Neural cell (in vitro differentiated cells): Measurements from ENCODE around the gene RASL10A. TPM values are rescaled to one million over a fixed set of nuclear protein-coding genes. Genes with fewer than 3 reads are reported as not detected.

Experiments
- H2AFZ ChIP-seq: fragments of 200-600, 300-800 bp; sonication (generic), shearing (Covaris generic); 2 replicates; pipeline ENCODE4 v1.6.0; 2014; ENCODE audit warnings: low read depth, mild to moderate bottlenecking, antibody characterized with exemption, low read length, moderate library complexity
- H3F3A ChIP-seq: fragments of 200-600 bp; shearing (Covaris generic); 2 replicates; pipeline ENCODE4 v1.6.1; 2016; ENCODE audit warnings: mild to moderate bottlenecking, moderate library complexity, mixed read lengths, antibody characterized with exemption, low read length; ENCODE audit not compliant: insufficient read depth, poor library complexity, severe bottlenecking
- H3K27ac ChIP-seq: fragments of 200-600, 300-800 bp; sonication (generic), shearing (Covaris generic); 2 replicates; pipeline ENCODE4 v1.5.1; 2014; ENCODE audit warnings: mild to moderate bottlenecking, low read length, moderate library complexity
- H3K27me3 ChIP-seq: fragments of 300-800, 200-600 bp; sonication (generic), shearing (Covaris generic); 2 replicates; pipeline ENCODE4 v1.6.0; 2014; ENCODE audit warnings: mild to moderate bottlenecking, low read depth, low read length, moderate library complexity; ENCODE audit not compliant: insufficient read depth
- H3K36me3 ChIP-seq: fragments of 300-800, 200-600 bp; sonication (generic), shearing (Covaris generic); 2 replicates; pipeline ENCODE4 v1.5.1; 2014; ENCODE audit warnings: mild to moderate bottlenecking, antibody characterized with exemption, low read length, moderate library complexity; ENCODE audit not compliant: insufficient read depth
- H3K4me2 ChIP-seq: fragments of 300-800, 200-600 bp; sonication (generic), shearing (Covaris generic); 2 replicates; pipeline ENCODE4 v1.6.0; 2014; ENCODE audit warnings: mild to moderate bottlenecking, low read length
- H3K4me3 ChIP-seq: fragments of 300-800, 200-600 bp; sonication (generic), shearing (Covaris generic); 2 replicates; pipeline ENCODE4 v1.5.1; 2014; ENCODE audit warnings: mild to moderate bottlenecking, low read length, moderate library complexity
- H3K79me2 ChIP-seq: fragments of 200-600 bp; shearing (Covaris generic); replicated peaks from 2 replicates; pipeline ENCODE4 v1.6.0; 2014; ENCODE audit warnings: mild to moderate bottlenecking, low read length, moderate library complexity; ENCODE audit not compliant: insufficient read depth
- H3K9ac ChIP-seq: fragments of 300-800, 200-600 bp; sonication (generic), shearing (Covaris generic); 2 replicates; pipeline ENCODE4 v1.6.1; 2016; ENCODE audit warnings: mild to moderate bottlenecking, low read length, mixed read lengths
- H3K9me2 ChIP-seq: fragments of 200-600 bp; shearing (Covaris generic); 2 replicates; pipeline ENCODE4 v1.6.1; 2016; ENCODE audit warnings: mild to moderate bottlenecking, low read length, mixed read lengths; ENCODE audit not compliant: insufficient read depth
- H3K9me3 ChIP-seq: fragments of 200-600, 300-800 bp; sonication (generic), shearing (Covaris generic); 2 replicates; pipeline ENCODE4 v1.6.1; 2016; ENCODE audit warnings: mild to moderate bottlenecking, mixed run types, low read length, moderate library complexity, mixed read lengths
- H4K20me1 ChIP-seq: fragments of 200-600 bp; shearing (Covaris generic); 2 replicates; pipeline ENCODE4 v1.6.1; 2016; ENCODE audit warnings: mild to moderate bottlenecking, mixed run types; ENCODE audit not compliant: insufficient read depth
- EP300 ChIP-seq: fragments of 450-650 bp; conservative IDR thresholded peaks from 2 replicates; pipeline ENCODE4 v1.6.1; 2014; ENCODE audit warnings: antibody characterized with exemption, mild to moderate bottlenecking, moderate library complexity; ENCODE audit not compliant: poor library complexity, severe bottlenecking
- EZH2 ChIP-seq: fragments of 200-600, 300-800 bp; shearing (Covaris generic), sonication (generic); IDR thresholded peaks from 2 replicates; pipeline ENCODE4 v1.6.1; 2014; ENCODE audit warnings: antibody characterized with exemption, low read length, borderline replicate concordance, mild to moderate bottlenecking; ENCODE audit not compliant: insufficient read depth, poor library complexity, severe bottlenecking
- MXI1 ChIP-seq: fragments of 450-650 bp; conservative IDR thresholded peaks from 2 replicates; pipeline ENCODE4 v1.6.1; 2014; ENCODE audit warnings: antibody characterized with exemption, mild to moderate bottlenecking; ENCODE audit not compliant: poor library complexity, severe bottlenecking
- POLR2AphosphoS5 ChIP-seq: IDR thresholded peaks from 2 replicates; pipeline ENCODE4 v1.6.1; 2012
- RAD21 ChIP-seq: fragments of 450-650 bp; conservative IDR thresholded peaks from 2 replicates; pipeline ENCODE4 v1.6.1; 2014; ENCODE audit warnings: antibody characterized with exemption, mild to moderate bottlenecking, moderate library complexity
- SMC3 ChIP-seq: fragments of 450-650 bp; conservative IDR thresholded peaks from 2 replicates; pipeline ENCODE4 v1.6.1; 2014; ENCODE audit warnings: antibody characterized with exemption, mild to moderate bottlenecking, moderate library complexity; ENCODE audit not compliant: poor library complexity
- TAF1 ChIP-seq: IDR thresholded peaks from 2 replicates; pipeline ENCODE4 v1.6.1; 2012; ENCODE audit warnings: low read depth
- polyA plus RNA-seq: library from polyadenylated mRNA; depleted of rRNA; stranded (reverse); fragments of >200 nt; gene quantifications from 2 replicates; pipeline ENCODE4 v1.2.3, GENCODE V29; 2014
- TF ChIP-seq, protein P1 (sequence below): fragments of 450-650 bp; IDR thresholded peaks from 2 replicates; pipeline ENCODE4 v1.5.1; 2014; ENCODE audit warnings: antibody characterized with exemption, mild to moderate bottlenecking, moderate library complexity; ENCODE audit not compliant: poor library complexity, severe bottlenecking
- TF ChIP-seq, protein P2 (sequence below): IDR thresholded peaks from 2 replicates; pipeline ENCODE4 v1.6.1; 2012; ENCODE audit warnings: borderline replicate concordance

Gene RASL10A
- polyA plus RNA-seq, 1 donor from 2014 or later, result 3.0 TPM

DNA sequence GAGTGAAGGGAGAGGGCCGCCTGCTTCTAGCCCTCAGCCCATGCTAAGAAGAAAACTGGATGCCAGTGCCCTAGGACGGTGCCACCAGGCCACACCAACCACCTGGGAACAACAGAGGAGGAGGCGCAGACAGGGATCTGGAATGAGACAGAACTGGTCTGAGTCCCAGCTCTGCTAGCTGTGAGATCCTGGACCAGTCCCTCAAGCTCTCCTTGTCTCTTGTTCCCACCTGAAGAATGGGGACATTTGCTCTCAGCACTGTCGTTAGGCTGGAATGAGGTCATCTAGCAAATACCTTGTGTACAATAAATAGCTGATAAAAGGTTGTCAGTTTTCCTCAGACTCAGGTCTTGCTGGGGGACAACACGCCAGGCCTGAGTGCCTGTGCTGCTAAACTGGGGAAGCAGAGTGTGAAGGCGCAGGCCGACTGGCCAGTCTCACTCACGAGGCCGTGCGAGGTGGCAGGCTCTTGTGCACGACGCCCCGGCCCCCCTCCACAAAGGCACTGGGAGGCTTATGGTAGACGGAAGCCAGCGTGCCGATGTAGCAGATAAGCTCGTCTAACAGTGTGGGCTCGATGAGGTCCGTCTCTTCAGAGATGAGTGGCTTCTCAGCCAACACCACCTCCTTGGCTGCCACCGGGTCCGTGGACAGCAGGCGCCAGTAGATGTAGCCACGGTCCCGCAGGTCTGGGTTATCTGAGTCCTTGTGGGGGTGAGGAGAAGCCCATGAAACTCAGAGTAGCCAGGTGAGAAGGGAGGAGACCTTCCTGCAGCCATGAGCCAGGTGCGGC is 25.8 kb upstream of the RASL10A start:
- Histone ChIP-seq H3K79me2 (no peaks in the 10 kb centered on the region), H3F3A (no peaks in the 10 kb centered on the region), H3K4me2 (no peak overlapping the region), H3K36me3 (no peaks in the 10 kb centered on the region), H3K9ac (no peak overlapping the region), H3K27ac (no peak overlapping the region), H2AFZ (no peak overlapping the region), H3K9me2 (no peaks in the 10 kb centered on the region), H3K4me3 (no peak overlapping the region), H4K20me1 (no peaks in the 10 kb centered on the region), H3K27me3 (no peaks in the 10 kb centered on the region), H3K9me3 (no peaks in the 10 kb centered on the region)
- TF ChIP-seq, protein P1, sequence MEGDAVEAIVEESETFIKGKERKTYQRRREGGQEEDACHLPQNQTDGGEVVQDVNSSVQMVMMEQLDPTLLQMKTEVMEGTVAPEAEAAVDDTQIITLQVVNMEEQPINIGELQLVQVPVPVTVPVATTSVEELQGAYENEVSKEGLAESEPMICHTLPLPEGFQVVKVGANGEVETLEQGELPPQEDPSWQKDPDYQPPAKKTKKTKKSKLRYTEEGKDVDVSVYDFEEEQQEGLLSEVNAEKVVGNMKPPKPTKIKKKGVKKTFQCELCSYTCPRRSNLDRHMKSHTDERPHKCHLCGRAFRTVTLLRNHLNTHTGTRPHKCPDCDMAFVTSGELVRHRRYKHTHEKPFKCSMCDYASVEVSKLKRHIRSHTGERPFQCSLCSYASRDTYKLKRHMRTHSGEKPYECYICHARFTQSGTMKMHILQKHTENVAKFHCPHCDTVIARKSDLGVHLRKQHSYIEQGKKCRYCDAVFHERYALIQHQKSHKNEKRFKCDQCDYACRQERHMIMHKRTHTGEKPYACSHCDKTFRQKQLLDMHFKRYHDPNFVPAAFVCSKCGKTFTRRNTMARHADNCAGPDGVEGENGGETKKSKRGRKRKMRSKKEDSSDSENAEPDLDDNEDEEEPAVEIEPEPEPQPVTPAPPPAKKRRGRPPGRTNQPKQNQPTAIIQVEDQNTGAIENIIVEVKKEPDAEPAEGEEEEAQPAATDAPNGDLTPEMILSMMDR, result no peak
- TF ChIP-seq RAD21 (no peak), EZH2 (no peak), EP300 (no peak), SMC3 (no peak), MXI1 (no peak)

DNA sequence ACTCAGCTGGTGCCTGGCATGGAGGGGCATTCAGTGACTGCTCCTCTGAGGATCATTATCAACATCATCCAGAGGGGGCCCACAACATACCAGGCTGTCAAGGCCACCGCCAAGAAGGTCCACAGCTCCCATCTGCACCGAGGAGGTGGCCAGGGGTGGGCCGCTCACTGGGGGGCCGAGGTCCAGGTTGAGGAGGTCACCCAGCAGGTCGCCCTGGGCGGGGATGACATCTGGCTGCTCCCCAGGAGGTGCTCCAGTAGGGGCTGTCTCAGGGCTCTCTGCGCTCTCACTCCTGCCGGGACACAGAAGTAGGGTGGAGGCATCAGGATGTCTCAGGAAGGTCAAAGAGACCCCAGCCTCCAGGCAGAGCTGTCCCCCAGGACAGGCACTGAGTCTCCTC is 25.1 kb upstream of the RASL10A start:
- no peaks in the 10 kb centered on the region for H3K9me3 ChIP-seq
- no peaks in the 10 kb centered on the region for H3K36me3 ChIP-seq
- H3K27me3 ChIP-seq, result no peaks in the 10 kb centered on the region
- no peak overlapping the region for H3K9ac ChIP-seq
- H3K9me2 ChIP-seq, result no peaks in the 10 kb centered on the region
- no peaks in the 10 kb centered on the region for H3F3A ChIP-seq
- TF ChIP-seq MXI1 (no peak), EP300 (no peak), EZH2 (no peak), POLR2AphosphoS5 (no peak), TAF1 (no peak), SMC3 (no peak), RAD21 (no peak)
- TF ChIP-seq, protein P1, result no peak
- TF ChIP-seq, protein P2, sequence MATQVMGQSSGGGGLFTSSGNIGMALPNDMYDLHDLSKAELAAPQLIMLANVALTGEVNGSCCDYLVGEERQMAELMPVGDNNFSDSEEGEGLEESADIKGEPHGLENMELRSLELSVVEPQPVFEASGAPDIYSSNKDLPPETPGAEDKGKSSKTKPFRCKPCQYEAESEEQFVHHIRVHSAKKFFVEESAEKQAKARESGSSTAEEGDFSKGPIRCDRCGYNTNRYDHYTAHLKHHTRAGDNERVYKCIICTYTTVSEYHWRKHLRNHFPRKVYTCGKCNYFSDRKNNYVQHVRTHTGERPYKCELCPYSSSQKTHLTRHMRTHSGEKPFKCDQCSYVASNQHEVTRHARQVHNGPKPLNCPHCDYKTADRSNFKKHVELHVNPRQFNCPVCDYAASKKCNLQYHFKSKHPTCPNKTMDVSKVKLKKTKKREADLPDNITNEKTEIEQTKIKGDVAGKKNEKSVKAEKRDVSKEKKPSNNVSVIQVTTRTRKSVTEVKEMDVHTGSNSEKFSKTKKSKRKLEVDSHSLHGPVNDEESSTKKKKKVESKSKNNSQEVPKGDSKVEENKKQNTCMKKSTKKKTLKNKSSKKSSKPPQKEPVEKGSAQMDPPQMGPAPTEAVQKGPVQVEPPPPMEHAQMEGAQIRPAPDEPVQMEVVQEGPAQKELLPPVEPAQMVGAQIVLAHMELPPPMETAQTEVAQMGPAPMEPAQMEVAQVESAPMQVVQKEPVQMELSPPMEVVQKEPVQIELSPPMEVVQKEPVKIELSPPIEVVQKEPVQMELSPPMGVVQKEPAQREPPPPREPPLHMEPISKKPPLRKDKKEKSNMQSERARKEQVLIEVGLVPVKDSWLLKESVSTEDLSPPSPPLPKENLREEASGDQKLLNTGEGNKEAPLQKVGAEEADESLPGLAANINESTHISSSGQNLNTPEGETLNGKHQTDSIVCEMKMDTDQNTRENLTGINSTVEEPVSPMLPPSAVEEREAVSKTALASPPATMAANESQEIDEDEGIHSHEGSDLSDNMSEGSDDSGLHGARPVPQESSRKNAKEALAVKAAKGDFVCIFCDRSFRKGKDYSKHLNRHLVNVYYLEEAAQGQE, result no peak
- H2AFZ ChIP-seq, result no peak overlapping the region
- no peaks in the 10 kb centered on the region for H4K20me1 ChIP-seq
- H3K79me2 ChIP-seq, result no peaks in the 10 kb centered on the region
- H3K4me3 ChIP-seq, result no peak overlapping the region
- H3K4me2 ChIP-seq, result no peak overlapping the region
- no peak overlapping the region for H3K27ac ChIP-seq
